ENCODE data around the gene HIGD1A. TPM values are rescaled to one million over a fixed set of nuclear protein-coding genes. Genes with fewer than 3 reads are reported as not detected.

Gene HIGD1A
- total RNA-seq, 1 experiment from 2014 or later = 80.7 TPM

- Mint-ChIP-seq H3K4me1 (peaks cover 34% of the 10 kb centered on the region), H3K36me3 (peaks cover 7% of the 10 kb centered on the region), H3K27ac (no peak overlapping the region), H3K9me3 (peaks cover 26% of the 10 kb centered on the region), H3K4me3 (no peak overlapping the region), H3K27me3 (ENCODE audit: low read depth) (peaks cover 3% of the 10 kb centered on the region; the same call in 1 of the 2 replicates)
- ATAC-seq (peak; percentile 67), DNase-seq (ENCODE audit: low spot score) (no peak)
- TF ChIP-seq ERG (CRISPR knock-in tag; IDR thresholded peaks at IDR 0.05) (no peak), SOX15 (CRISPR knock-in tag; IDR thresholded peaks at IDR 0.05) (no peak), ZNF532 (CRISPR knock-in tag; IDR thresholded peaks at IDR 0.05; ENCODE audit: borderline replicate concordance) (no peak), CREB1 (CRISPR knock-in tag; IDR thresholded peaks at IDR 0.05) (no peak), EMX1 (CRISPR knock-in tag; IDR thresholded peaks at IDR 0.05) (no peak), ZNF425 (CRISPR knock-in tag; conservative IDR thresholded peaks at IDR 0.05) (no peak), ZBTB43 (CRISPR knock-in tag; IDR thresholded peaks at IDR 0.05) (no peak), HMGA2 (CRISPR knock-in tag; IDR thresholded peaks at IDR 0.05) (no peak), USF2 (CRISPR knock-in tag; IDR thresholded peaks at IDR 0.05) (no peak), MYBL2 (CRISPR knock-in tag; IDR thresholded peaks at IDR 0.05) (no peak), ZNF232 (CRISPR knock-in tag; IDR thresholded peaks at IDR 0.05) (no peak), HMGXB4 (CRISPR knock-in tag; IDR thresholded peaks at IDR 0.05) (no peak), NFYB (CRISPR knock-in tag; conservative IDR thresholded peaks at IDR 0.05; ENCODE audit: low read depth) (no peak), GRHL2 (CRISPR knock-in tag; IDR thresholded peaks at IDR 0.05; ENCODE audit: insufficient replicate concordance, severe bottlenecking) (no peak), SMAD4 (CRISPR knock-in tag; IDR thresholded peaks at IDR 0.05) (no peak), AFF4 (CRISPR knock-in tag; IDR thresholded peaks at IDR 0.05; ENCODE audit: borderline replicate concordance) (no peak), SMAD3 (CRISPR knock-in tag; IDR thresholded peaks at IDR 0.05; ENCODE audit: borderline replicate concordance) (no peak)
- ChIA-PET CTCF (interaction anchor here (0.9 to 3.3 kb wide), 3 partner anchors 8 to 53 kb away, joined by 4 to 17 read pairs (median 8); no protein-coding TSS in a partner anchor), POLR2A (no interaction called here)
These were observed 40.2 kb downstream of the HIGD1A start for GRCh38 chr3:42764115-42764514.
